ENCODE measurements around the gene TMEM132E.

The TMEM132E gene

DNA sequence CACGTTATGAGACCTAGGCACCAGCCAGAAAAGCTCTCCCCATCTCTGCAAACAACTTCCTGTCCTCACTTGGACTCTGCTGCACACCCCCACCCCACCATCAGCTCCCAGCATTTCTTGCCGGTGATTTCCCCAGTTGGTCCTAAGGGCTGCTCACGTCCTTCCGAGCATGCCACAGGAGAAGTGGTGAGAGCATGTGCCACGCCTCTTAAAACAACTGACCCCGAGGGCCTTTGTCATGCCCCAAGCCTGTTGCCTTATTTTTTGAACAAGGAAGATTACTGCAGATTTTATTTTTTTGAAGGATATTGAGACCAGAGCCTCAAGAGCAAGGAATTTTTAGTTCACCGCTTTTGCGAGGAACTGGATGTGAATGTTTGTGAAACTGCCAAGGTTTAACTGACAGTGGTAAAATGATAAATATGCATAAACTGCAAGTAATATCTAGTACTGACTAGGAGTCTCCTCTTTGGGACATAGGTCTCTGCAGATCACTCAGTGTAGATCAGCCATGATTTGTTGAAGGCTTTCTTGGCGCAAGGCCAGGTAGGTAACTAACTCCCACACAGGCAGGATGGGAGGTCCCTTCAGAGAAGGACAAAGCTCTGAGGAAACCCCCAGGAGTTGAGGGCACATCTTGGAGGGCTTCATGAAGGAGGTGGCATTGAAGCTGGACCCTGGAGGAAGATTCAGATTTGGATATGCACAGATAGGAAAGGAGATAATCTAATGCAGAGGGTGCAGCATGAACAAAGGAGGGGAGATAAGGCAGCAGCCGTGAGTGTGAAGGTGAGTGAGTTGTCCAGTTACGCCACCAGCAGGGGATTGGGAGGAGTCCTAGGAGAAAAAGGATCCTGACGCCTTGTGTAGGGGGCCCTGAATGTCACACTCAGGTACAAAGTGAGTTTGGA, 44.7 kb downstream of the TMEM132E start:
- TF ChIP-seq ZNF274 (IDR thresholded peaks at IDR 0.05; ENCODE audit: low read depth, low read length) = no peak
- H3K4me3 ChIP-seq (ENCODE audit: low read length) = no peak overlapping the region

- TF ChIP-seq ZNF274 (IDR thresholded peaks at IDR 0.05; ENCODE audit: low read depth, low read length) = no peak
- H3K4me3 ChIP-seq (ENCODE audit: low read length) = no peak overlapping the region
Observed at GRCh38 chr17:34624767-34625383, 45.5 kb downstream of the TMEM132E start.

- no peak for TF ChIP-seq ZNF274 (IDR thresholded peaks at IDR 0.05; ENCODE audit: low read depth, low read length)
- H3K4me3 ChIP-seq (ENCODE audit: low read length) = no peak overlapping the region
Observed at GRCh38 chr17:34626121-34626681, 46.8 kb downstream of the TMEM132E start.

DNA sequence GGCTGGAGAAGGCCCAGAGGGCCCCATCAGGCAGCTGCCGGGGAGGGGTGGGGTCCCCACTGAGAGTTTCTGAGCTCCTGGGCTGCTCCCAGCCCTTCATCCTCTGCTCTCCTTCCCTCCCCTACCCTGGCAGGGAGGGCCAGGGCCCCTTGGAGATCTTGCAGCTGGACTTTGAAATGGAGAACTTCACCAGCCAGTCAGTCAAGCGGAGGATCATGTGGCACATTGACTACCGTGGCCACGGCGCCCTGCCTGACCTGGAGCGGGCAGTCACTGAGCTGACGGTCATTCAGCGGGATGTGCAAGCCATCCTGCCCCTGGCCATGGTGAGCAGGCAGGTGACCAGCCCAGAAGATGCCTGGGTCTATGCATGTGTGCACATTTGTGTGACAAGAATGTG, 49.5 kb downstream of the TMEM132E start:
- no peak for TF ChIP-seq ZNF274 (IDR thresholded peaks at IDR 0.05; ENCODE audit: low read depth, low read length)
- H3K4me3 ChIP-seq (ENCODE audit: low read length) = no peak overlapping the region

GRCh38 chr17:34633351-34633750, 54.0 kb downstream of the TMEM132E start:
- TF ChIP-seq ZNF274 (IDR thresholded peaks at IDR 0.05; ENCODE audit: low read depth, low read length) = no peak
- H3K4me3 ChIP-seq (ENCODE audit: low read length) = no peak overlapping the region

- H3K4me3 ChIP-seq (ENCODE audit: low read length) = no peak overlapping the region
- no peak for TF ChIP-seq ZNF274 (IDR thresholded peaks at IDR 0.05; ENCODE audit: low read depth, low read length)
Observed at GRCh38 chr17:34633760-34634159, 54.4 kb downstream of the TMEM132E start.

- no peak overlapping the region for H3K4me3 ChIP-seq (ENCODE audit: low read length)
- no peak for TF ChIP-seq ZNF274 (IDR thresholded peaks at IDR 0.05; ENCODE audit: low read depth, low read length)
Observed at GRCh38 chr17:34634551-34635160, 55.3 kb downstream of the TMEM132E start.

GRCh38 chr17:34635876-34636275, 56.5 kb downstream of the TMEM132E start:
- TF ChIP-seq ZNF274 (IDR thresholded peaks at IDR 0.05; ENCODE audit: low read depth, low read length) = no peak
- H3K4me3 ChIP-seq (ENCODE audit: low read length) = no peak overlapping the region

DNA sequence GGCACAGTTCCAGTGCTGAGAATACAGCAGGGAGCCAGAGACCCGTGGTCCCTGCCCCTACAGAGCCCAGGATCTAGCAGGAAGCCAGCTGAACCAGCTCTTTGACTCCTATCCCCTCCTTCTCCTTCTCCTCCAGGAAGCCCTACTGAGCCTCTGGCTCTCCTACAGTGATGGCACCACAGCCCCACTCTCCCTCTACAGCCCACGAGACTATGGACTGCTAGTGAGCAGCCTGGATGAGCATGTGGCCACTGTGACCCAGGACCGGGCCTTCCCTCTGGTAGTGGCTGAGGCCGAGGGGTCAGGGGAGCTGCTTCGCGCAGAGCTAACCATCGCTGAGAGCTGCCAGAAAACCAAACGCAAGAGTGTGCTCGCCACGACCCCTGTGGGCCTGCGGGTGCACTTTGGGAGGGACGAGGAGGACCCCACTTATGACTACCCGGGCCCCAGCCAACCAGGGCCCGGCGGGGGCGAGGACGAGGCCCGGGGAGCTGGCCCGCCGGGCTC, 57.7 kb downstream of the TMEM132E start:
- H3K4me3 ChIP-seq (ENCODE audit: low read length) = no peak overlapping the region
- no peak for TF ChIP-seq ZNF274 (IDR thresholded peaks at IDR 0.05; ENCODE audit: low read depth, low read length)

DNA sequence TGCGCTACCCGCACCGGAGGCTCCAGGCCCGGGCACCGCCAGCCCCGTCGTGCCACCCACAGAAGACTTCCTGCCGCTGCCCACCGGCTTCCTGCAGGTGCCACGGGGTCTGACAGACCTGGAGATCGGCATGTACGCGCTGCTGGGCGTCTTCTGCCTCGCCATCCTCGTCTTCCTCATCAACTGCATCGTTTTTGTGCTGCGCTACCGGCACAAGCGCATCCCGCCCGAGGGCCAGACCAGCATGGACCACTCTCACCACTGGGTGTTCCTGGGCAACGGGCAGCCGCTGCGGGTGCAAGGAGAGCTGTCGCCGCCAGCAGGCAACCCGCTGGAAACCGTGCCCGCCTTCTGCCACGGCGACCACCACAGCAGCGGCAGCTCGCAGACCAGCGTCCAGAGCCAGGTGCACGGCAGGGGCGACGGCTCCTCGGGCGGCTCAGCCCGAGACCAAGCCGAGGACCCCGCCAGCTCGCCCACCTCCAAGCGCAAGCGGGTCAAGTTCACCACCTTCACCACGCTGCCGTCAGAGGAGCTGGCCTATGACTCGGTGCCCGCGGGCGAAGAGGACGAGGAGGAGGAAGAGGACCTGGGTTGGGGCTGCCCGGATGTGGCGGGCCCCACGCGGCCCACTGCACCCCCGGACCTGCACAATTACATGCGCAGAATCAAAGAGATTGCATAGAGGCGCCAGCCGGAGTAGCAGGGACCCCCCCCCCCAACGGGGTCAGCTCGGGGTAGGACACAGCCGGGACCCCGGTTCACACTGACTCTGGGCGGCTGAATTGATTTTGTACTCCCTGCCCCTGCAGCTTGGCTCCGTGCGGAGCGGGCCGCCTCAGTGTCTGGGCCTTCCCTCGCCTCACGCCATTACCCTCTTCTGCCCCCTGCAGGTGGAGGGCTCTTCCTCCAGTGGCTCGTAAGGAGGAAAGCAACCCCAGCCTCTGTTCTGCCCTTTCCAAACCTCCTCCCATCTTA, 58.5 kb downstream of the TMEM132E start:
- no peak overlapping the region for H3K4me3 ChIP-seq (ENCODE audit: low read length)
- no peak for TF ChIP-seq ZNF274 (IDR thresholded peaks at IDR 0.05; ENCODE audit: low read depth, low read length)

DNA sequence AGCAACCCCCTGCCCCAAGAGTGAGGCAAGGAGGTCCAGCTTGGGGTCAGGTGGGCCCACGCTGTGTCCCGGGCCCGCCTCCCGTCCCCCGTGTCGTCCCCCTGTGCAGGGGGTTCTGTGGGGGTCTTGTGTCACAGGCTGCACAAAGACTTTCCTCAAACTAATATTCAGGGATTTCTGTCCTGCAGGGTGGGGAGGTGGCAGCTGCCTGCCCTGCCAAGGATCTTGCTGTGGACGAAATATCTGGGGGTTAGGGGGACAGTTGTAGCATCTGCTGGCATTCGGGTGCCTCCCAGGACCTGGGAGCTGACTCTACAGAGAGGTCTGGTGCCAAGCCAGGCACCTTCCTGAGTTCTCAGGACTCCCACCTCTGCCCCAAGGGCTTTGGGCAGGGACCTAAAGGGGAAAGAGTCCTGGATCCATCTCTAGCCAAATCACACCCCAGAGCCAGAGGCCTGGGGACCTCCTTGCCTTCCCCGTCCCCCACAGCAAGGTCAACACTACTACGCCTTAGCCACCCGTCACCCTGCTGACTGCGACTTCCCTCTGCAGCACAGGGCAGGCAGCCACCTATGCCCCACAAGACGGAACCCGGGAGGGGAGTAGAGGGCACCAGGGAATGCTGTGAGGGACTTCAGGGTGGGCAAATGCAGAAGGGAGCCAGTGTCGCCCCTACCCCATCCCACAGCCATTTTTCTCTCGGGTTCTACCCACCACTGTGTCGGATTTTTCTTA, 59.3 kb downstream of the TMEM132E start:
- no peak overlapping the region for H3K4me3 ChIP-seq (ENCODE audit: low read length)
- TF ChIP-seq ZNF274 (IDR thresholded peaks at IDR 0.05; ENCODE audit: low read depth, low read length) = no peak

DNA sequence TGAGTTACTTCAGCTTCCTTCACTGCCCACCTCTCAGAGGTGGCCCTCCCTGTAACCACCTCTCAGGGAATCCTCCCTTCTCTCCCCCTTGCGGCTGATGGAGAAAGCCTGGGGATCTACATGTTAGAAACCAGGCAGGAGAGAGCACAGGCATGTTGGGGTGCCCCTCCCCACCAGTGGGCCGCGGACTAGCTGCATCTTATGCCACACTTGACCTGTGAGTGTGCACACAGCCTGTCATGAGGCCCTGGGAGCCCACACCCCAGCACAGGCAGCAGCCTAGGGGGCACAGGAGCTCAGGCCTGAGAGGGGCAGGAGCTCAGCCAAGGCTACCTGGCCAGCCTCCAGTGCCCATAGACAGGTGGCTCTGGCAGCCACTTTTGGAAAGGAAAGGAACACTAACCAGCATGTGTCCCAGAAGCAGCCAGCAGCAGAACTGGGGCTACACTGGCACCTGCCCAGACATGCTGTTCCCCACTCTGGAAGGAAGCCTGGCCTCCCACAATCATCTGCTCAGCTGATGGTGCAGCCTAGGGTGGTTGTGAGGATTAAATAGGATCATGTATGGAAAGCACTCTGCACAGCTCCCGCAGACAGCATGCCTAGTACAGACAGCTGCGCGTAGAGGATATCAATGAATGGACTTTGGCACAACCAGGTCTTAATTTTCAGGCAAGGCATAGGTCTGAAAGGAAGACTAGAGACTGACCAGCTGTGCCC, 60.5 kb downstream of the TMEM132E start:
- H3K4me3 ChIP-seq (ENCODE audit: low read length) = no peak overlapping the region
- no peak for TF ChIP-seq ZNF274 (IDR thresholded peaks at IDR 0.05; ENCODE audit: low read depth, low read length)
